Muscle layer of duodenum (tissue), 2 donors: ENCODE data around the gene DKC1.

Experiments
- H3K27ac ChIP-seq: one replicate; pipeline ENCODE4 v1.7.0; 2013; ENCODE audit warnings: mild to moderate bottlenecking, low read length
- H3K27me3 ChIP-seq: one replicate; pipeline ENCODE4 v1.7.0; 2013; ENCODE audit warnings: low read depth, mild to moderate bottlenecking, control low read depth, low read length
- H3K36me3 ChIP-seq, 2 donors: one replicate each; pipeline ENCODE4 v1.7.0; 2013; ENCODE audit warnings: low read length in 2 of 2, control low read depth in 1 of 2, mild to moderate bottlenecking in 1 of 2; ENCODE audit not compliant: insufficient read depth in 2 of 2, control insufficient read depth in 1 of 2
- H3K4me1 ChIP-seq, 2 donors: one replicate each; pipeline ENCODE4 v1.7.0; 2013; ENCODE audit warnings: low read length in 2 of 2, mild to moderate bottlenecking in 2 of 2, control low read depth in 1 of 2, moderate library complexity in 1 of 2; ENCODE audit not compliant: insufficient read depth in 2 of 2, control insufficient read depth in 1 of 2
- H3K4me3 ChIP-seq, 2 donors: one replicate each; pipeline ENCODE4 v1.7.0; 2013; ENCODE audit warnings: low read length in 2 of 2, low read depth in 1 of 2, mild to moderate bottlenecking in 1 of 2
- H3K9me3 ChIP-seq, 2 donors: one replicate each; pipeline ENCODE4 v1.7.0; 2013; ENCODE audit warnings: low read length in 2 of 2, control low read depth in 1 of 2, mild to moderate bottlenecking in 1 of 2; ENCODE audit not compliant: control insufficient read depth in 1 of 2
- donor health status: healthy.

Gene DKC1

DNA sequence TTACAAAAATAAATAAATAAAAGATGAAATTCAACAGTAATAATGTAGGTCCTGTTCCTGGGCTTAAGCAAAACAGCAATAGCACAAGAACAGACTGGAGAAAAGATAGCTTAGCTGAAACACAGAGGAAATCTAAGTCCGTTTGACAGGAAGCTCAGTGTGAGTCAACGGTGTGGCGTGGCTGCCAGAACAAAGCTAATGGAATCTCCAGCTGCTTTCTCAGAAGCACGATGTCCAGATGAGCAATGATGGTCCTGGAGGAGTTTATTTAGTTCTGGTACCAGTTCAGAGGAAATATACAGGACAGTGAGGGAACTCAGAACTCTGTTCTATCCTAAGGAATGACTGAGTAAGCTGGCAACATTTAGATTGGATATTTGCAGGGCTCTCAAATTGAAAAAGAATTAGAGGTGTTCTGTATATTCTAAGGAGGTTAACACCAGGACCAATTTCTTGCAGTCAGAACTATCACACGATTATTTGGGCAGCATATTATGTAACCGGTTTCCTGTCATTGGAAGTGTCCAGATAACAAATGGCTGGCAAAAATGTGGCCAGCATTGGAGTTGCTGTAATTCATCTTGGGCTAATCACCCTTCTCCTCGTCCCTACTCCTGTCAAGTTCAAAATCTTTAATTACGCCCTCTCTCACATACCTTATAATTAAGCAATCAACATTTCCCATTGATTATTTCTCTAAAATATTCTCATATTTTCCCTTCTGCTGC lies 24.5 kb upstream of the DKC1 start:
- no peaks in the 10 kb centered on the region for H3K27me3 ChIP-seq
- H3K36me3 ChIP-seq: no peaks in the 10 kb centered on the region
- no peaks in the 10 kb centered on the region for H3K9me3 ChIP-seq
- H3K4me3 ChIP-seq: peak overlapping the region in 1 of 2 donors; percentile 8
- peaks cover 12 to 25% of the 10 kb centered on the region in 2 donors for H3K4me1 ChIP-seq
- peak overlapping the region; percentile 62 for H3K27ac ChIP-seq

DNA sequence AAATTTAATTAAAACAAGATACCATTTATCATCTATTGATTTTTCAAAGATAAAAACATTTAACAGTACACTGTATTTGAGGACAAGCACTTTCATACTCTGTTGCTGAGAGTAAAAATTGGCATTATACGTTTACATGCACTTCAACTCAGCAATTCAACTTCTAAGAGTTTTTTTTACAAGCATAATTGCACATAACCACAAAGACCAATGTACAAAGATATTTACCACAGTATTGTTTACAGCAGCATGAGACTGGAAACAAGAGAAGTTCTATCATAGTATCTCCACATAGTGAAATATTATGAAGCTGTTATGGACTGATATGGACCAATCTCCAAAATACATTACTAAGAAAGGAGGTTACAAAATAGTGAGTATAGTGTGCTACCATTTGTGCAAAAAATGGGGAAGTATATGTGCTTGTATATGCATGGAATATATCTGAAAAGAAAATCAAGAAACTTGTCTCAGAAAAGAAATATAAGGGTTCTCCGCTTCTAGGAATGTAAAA lies 22.7 kb upstream of the DKC1 start:
- Histone ChIP-seq H3K9me3 (no peaks in the 10 kb centered on the region), H3K36me3 (no peaks in the 10 kb centered on the region), H3K27me3 (no peaks in the 10 kb centered on the region), H3K27ac (no peak overlapping the region), H3K4me3 (no peak overlapping the region), H3K4me1 (peaks cover 9 to 15% of the 10 kb centered on the region in 2 donors)

- Histone ChIP-seq H3K9me3 (no peaks in the 10 kb centered on the region), H3K36me3 (no peaks in the 10 kb centered on the region), H3K4me3 (no peak overlapping the region), H3K27me3 (no peaks in the 10 kb centered on the region), H3K4me1 (no peaks in the 10 kb centered on the region), H3K27ac (no peak overlapping the region)
These were observed 20.1 kb upstream of the DKC1 start for GRCh38 chrX:154742613-154743012.

GRCh38 chrX:154748712-154749339 lies 13.8 kb upstream of the DKC1 start:
- Histone ChIP-seq H3K4me3 (peak overlapping the region in 1 of 2 donors; percentile 74), H3K27ac (peak overlapping the region; percentile 39), H3K9me3 (no peaks in the 10 kb centered on the region), H3K36me3 (no peaks in the 10 kb centered on the region), H3K27me3 (no peaks in the 10 kb centered on the region), H3K4me1 (peaks cover 0 to 8% of the 10 kb centered on the region in 2 donors)

GRCh38 chrX:154749856-154750255 lies 12.8 kb upstream of the DKC1 start:
- Histone ChIP-seq H3K27ac (peak overlapping the region; percentile 63), H3K4me3 (peak overlapping the region; percentile 64 to 74), H3K9me3 (no peaks in the 10 kb centered on the region), H3K27me3 (no peaks in the 10 kb centered on the region), H3K4me1 (peaks cover 0 to 8% of the 10 kb centered on the region in 2 donors), H3K36me3 (no peaks in the 10 kb centered on the region)

GRCh38 chrX:154750301-154751202 lies 12.1 kb upstream of the DKC1 start, which contains the start of gene GAB3:
Gene GAB3, minus strand, starts transcription at chrX:154751077. Its CDS starts 52 bp downstream, at chrX:154751025.
- H3K9me3 ChIP-seq: no peaks in the 10 kb centered on the region
- peaks cover 0 to 8% of the 10 kb centered on the region in 2 donors for H3K4me1 ChIP-seq
- no peaks in the 10 kb centered on the region for H3K27me3 ChIP-seq
- no peaks in the 10 kb centered on the region for H3K36me3 ChIP-seq
- peak within 1 kb of the TSS; percentile 63 for H3K27ac ChIP-seq
- peak within 1 kb of the TSS; percentile 64 to 74 for H3K4me3 ChIP-seq

- Histone ChIP-seq H3K36me3 (no peaks in the 10 kb centered on the region), H3K27me3 (no peaks in the 10 kb centered on the region), H3K4me1 (peaks cover 0 to 8% of the 10 kb centered on the region in 2 donors), H3K27ac (no peak overlapping the region), H3K9me3 (no peaks in the 10 kb centered on the region), H3K4me3 (peak overlapping the region; percentile 28 to 39)
These were observed 11.4 kb upstream of the DKC1 start for GRCh38 chrX:154751203-154751668.

- no peaks in the 10 kb centered on the region for H3K27me3 ChIP-seq
- H3K27ac ChIP-seq: no peak overlapping the region
These were observed 10.9 kb upstream of the DKC1 start for GRCh38 chrX:154751669-154752271.

DNA sequence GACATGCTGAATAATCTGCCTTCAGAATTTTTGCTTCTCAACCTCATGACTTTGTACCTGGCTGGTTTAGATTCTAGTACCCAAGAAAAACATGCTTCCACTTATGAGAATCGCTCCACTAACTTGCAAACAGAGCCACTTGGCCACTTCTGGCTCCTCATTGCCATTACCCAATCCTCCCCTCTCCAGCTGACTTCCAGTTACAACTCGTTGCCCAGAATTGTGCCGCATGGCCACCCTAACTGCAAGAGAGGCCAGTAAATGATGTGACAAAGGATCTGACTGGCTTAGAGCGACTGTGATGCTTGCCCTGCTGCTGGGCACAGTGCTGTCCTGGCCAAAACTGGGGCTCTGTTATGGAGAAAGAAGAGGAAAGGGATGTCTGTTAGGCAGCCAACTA lies 4.0 kb upstream of the DKC1 start:
- Histone ChIP-seq H3K4me1 (peaks cover 0 to 4% of the 10 kb centered on the region in 2 donors), H3K27ac (no peak overlapping the region), H3K36me3 (no peaks in the 10 kb centered on the region), H3K27me3 (no peaks in the 10 kb centered on the region), H3K4me3 (no peak overlapping the region), H3K9me3 (no peaks in the 10 kb centered on the region)

More at GRCh38 chrX:154751669-154752271, 10.9 kb upstream of the DKC1 start:
- Histone ChIP-seq H3K4me3 (peak overlapping the region; percentile 28 to 39), H3K4me1 (peaks cover 0 to 8% of the 10 kb centered on the region in 2 donors), H3K9me3 (no peaks in the 10 kb centered on the region), H3K36me3 (no peaks in the 10 kb centered on the region)

DNA sequence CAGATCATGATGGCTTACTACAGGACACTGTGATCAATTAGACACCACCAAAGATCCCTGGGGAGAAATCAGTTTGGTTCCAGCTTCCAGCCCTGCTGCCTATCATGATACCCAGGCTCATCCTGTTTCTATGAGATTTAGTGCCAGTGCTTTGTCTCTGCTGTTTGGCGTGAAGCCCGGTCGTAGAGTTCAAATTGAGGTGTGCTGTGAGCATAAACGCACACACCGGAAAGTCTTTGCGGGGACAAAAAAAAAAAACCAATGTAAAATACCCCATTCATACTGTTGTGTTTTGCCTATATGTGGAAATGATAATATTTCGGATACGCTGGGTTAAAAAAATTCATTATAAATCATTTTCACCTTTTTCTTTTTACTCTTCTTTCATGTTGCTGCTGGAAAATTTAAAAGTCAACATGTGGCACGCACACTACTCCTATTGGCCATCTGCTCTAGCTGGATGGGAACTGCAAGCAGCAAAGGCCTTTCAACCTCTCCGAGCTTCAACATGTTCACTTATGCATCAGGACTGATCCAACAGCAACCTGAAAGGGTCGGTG lies 607 bp upstream of the DKC1 start:
- Histone ChIP-seq H3K4me3 (peak overlapping the region; percentile 69 to 78), H3K27ac (peak overlapping the region; percentile 60)

More for the DNA sequence above, 607 bp upstream of the DKC1 start:
- Histone ChIP-seq H3K27me3 (no peaks in the 10 kb centered on the region), H3K4me1 (peaks cover 0 to 4% of the 10 kb centered on the region in 2 donors), H3K36me3 (peaks cover 8 to 20% of the 10 kb centered on the region in 2 donors), H3K9me3 (no peaks in the 10 kb centered on the region)
